HCT116 (cell line): ENCODE data around the gene SYNJ2.

Source experiments
- CTCF ChIP-seq, 3 experiments: fragments of 200-600 bp in 1 of 3; sonication (generic) in 1 of 3; IDR thresholded peaks in 2 of 3; conservative IDR thresholded peaks in 1 of 3; 2 replicates each; pipeline ENCODE4 v1.5.1; 2012 to 2017; ENCODE audit warnings: low read depth in 2 of 3, low read length in 2 of 3, antibody characterized with exemption in 1 of 3, borderline replicate concordance in 1 of 3, control low read depth in 1 of 3, mild to moderate bottlenecking in 1 of 3, mixed read lengths in 1 of 3, mixed run types in 1 of 3, moderate library complexity in 1 of 3; ENCODE audit not compliant: insufficient read depth in 1 of 3
- ELF1 ChIP-seq: IDR thresholded peaks from 2 replicates; pipeline ENCODE4 v1.6.1; 2012; ENCODE audit warnings: low read depth, borderline replicate concordance
- EZH2 ChIP-seq: fragments of 200-600 bp; sonication (generic); IDR thresholded peaks from 2 replicates; pipeline ENCODE4 v1.6.1; 2017; ENCODE audit warnings: antibody characterized with exemption, mixed run types
- FOSL1 ChIP-seq: IDR thresholded peaks from 2 replicates; pipeline ENCODE4 v1.6.1; 2012; ENCODE audit warnings: low read depth
- JUND ChIP-seq: IDR thresholded peaks from 2 replicates; pipeline ENCODE4 v1.6.1; 2012
- MAX ChIP-seq: IDR thresholded peaks from 2 replicates; pipeline ENCODE4 v1.6.1; 2012
- POLR2A ChIP-seq: IDR thresholded peaks from 2 replicates; pipeline ENCODE4 v1.7.0; 2011; ENCODE audit warnings: borderline replicate concordance; ENCODE audit not compliant: insufficient read depth, insufficient read length; ENCODE audit errors: extremely low read depth
- POLR2AphosphoS5 ChIP-seq: IDR thresholded peaks from 2 replicates; pipeline ENCODE4 v1.6.1; 2011; ENCODE audit warnings: mild to moderate bottlenecking, low read depth, low read length, moderate library complexity
- SIN3A ChIP-seq: IDR thresholded peaks from 2 replicates; pipeline ENCODE4 v1.6.1; 2012; ENCODE audit warnings: low read depth
- SRF ChIP-seq: IDR thresholded peaks from 2 replicates; pipeline ENCODE4 v1.6.1; 2012; ENCODE audit warnings: low read depth
- TCF7L2 ChIP-seq: IDR thresholded peaks from 2 replicates; pipeline ENCODE4 v1.7.0; 2011; ENCODE audit warnings: borderline replicate concordance, inconsistent platforms; ENCODE audit not compliant: insufficient read depth, insufficient read length; ENCODE audit errors: extremely low read depth
- YY1 ChIP-seq: IDR thresholded peaks from 2 replicates; pipeline ENCODE4 v1.6.1; 2011; ENCODE audit warnings: low read length, low read depth, moderate library complexity, mild to moderate bottlenecking; ENCODE audit not compliant: insufficient replicate concordance; ENCODE audit errors: extremely low read depth

- TF ChIP-seq SIN3A, result no peak
- TF ChIP-seq CTCF (IDR thresholded peaks at IDR 0.05 in 2 of 3, conservative IDR thresholded peaks at IDR 0.05 in 1 of 3; ENCODE audit: borderline replicate concordance in 1 of 3, insufficient read depth in 1 of 3, low read depth in 2 of 3, low read length in 2 of 3), result peak in 1 of 3 experiments; percentile 6; a peak in 1 of 6 replicates
- no peak for TF ChIP-seq YY1
- TF ChIP-seq SRF, result no peak
- no peak for TF ChIP-seq MAX
- TF ChIP-seq POLR2AphosphoS5, result no peak
- TF ChIP-seq JUND, result no peak
- TF ChIP-seq ELF1, result no peak
- TF ChIP-seq TCF7L2, result no peak
- no peak for TF ChIP-seq FOSL1
- TF ChIP-seq POLR2A, result no peak
- no peak for TF ChIP-seq EZH2
These were observed 133.8 kb downstream of the SYNJ2 start for GRCh38 chr6:158115508-158115907.
